Motor neuron (in vitro differentiated cells): Measurements from ENCODE around the gene LRP2BP. TPM values are rescaled to one million over a fixed set of nuclear protein-coding genes. Genes with fewer than 3 reads are reported as not detected.
A peak's percentile ranks its signal among the peaks of the same experiment; 100 is the strongest.

Experiments
- ATAC-seq, 8 experiments: fragments of 200-7000 bp; cut with Tn5 transposase; replicated peaks in 6 of 8; 2 replicates each; pipeline ENCODE4 v1.8.0; 2021; ENCODE audit warnings: mild to moderate bottlenecking in 8 of 8, moderate library complexity in 8 of 8
- H3K27ac ChIP-seq, 2 donors: fragments of 250-450 bp; sonication (Bioruptor Pico); 2 replicates each; pipeline ENCODE4 v1.9.0; 2021; ENCODE audit warnings: antibody characterized with exemption in 2 of 2, mild to moderate bottlenecking in 2 of 2, moderate library complexity in 1 of 2
- H3K4me1 ChIP-seq, 2 donors: fragments of 250-450 bp; sonication (Bioruptor Pico); replicated peaks in 1 of 2; 2 replicates each; pipeline ENCODE4 v1.6.1; 2021; ENCODE audit warnings: antibody characterized with exemption in 2 of 2, mild to moderate bottlenecking in 2 of 2, moderate library complexity in 1 of 2
- H3K4me3 ChIP-seq, 5 donors: fragments of 250-450 bp; sonication (Bioruptor Pico); 2 replicates each; pipeline ENCODE4 v1.9.0; 2021; ENCODE audit warnings: antibody characterized with exemption in 5 of 5, mild to moderate bottlenecking in 5 of 5, moderate library complexity in 4 of 5
- WGBS, 10 experiments: fragments of 450-650 bp; shearing (Covaris generic); methylation state at CpG; one replicate each; pipeline ENCODE4 v1.0.0; 2022; 5-methylcytosine and 5-hydroxymethylcytosine counted together
- in situ Hi-C, 9 experiments: fragments of 400-800 bp; cut with MboI; loops; one replicate each; pipeline ENCODE4 v1.15.0; 2021; ENCODE audit warnings: low sequenced_read_pairs in 9 of 9, low pct_unique_long_range_greater_than_20kb in 2 of 9; ENCODE audit not compliant: unreplicated experiment in 9 of 9
- total RNA-seq, 8 experiments: library from RNA; unstranded; fragments of 300-600 nt; gene quantifications; 2 replicates each; pipeline versions ENCODE4 v1.2.3 to v1.2.4, GENCODE V29; 2022

LRP2BP gene
- total RNA-seq, 8 experiments from 2014 or later, result 1.5 to 19.6 (median 7.4) TPM

GRCh38 chr4:185411849-185412248 lies 16.1 kb upstream of the LRP2BP start:
- no peak overlapping the region for H3K27ac ChIP-seq
- ATAC-seq, result peak in 3 of 8 experiments; percentile 60 to 95 (median 69)
- in situ Hi-C loops, result no loop called here
- H3K4me1 ChIP-seq, result no peaks in the 10 kb centered on the region
- no peak overlapping the region for H3K4me3 ChIP-seq
- WGBS, 10 experiments, result 4 to 100% (median 95%) methylated on average over 1 to 5 of the region's 5 CpGs

GRCh38 chr4:185408432-185408831 lies 12.7 kb upstream of the LRP2BP start:
- no peak overlapping the region for H3K4me3 ChIP-seq
- in situ Hi-C loops, result no loop called here
- 94 to 100% (median 100%) methylated on average over 1 to 2 of the region's 2 CpGs; no CpG with 5 or more reads in 1 of the 10 experiments for WGBS, 10 experiments

GRCh38 chr4:185405296-185405999 lies 9.7 kb upstream of the LRP2BP start:
- ATAC-seq, result no peak
- no peaks in the 10 kb centered on the region for H3K4me1 ChIP-seq
- in situ Hi-C loops, result no loop called here
- H3K27ac ChIP-seq, result no peak overlapping the region
- H3K4me3 ChIP-seq, result no peak overlapping the region
- WGBS, 10 experiments, result 83 to 99% (median 93%) methylated on average over 4 to 6 of the region's 6 CpGs

More at GRCh38 chr4:185408432-185408831, 12.7 kb upstream of the LRP2BP start:
- no peak for ATAC-seq
- Histone ChIP-seq H3K4me1 (no peaks in the 10 kb centered on the region), H3K27ac (no peak overlapping the region)

GRCh38 chr4:185404031-185404430 lies 8.3 kb upstream of the LRP2BP start:
- H3K4me3 ChIP-seq, result no peak overlapping the region
- peaks cover 0 to 6% of the 10 kb centered on the region in 2 donors for H3K4me1 ChIP-seq
- no peak overlapping the region for H3K27ac ChIP-seq
- in situ Hi-C loops, result no loop called here
- peak in 4 of 8 experiments; percentile 16 to 45 (median 32) for ATAC-seq
- WGBS, 10 experiments, result 80 to 100% (median 96%) methylated on average over 1 to 4 of the region's 4 CpGs; no CpG with 5 or more reads in 4 of the 10 experiments

GRCh38 chr4:185399466-185399865 lies 3.7 kb upstream of the LRP2BP start:
- H3K4me1 ChIP-seq, result peaks cover 9 to 18% of the 10 kb centered on the region in 2 donors
- no peak overlapping the region for H3K27ac ChIP-seq
- in situ Hi-C loops, result no loop called here
- no peak overlapping the region for H3K4me3 ChIP-seq
- 31 to 84% (median 67%) methylated on average over 4 to 8 of the region's 8 CpGs for WGBS, 10 experiments
- ATAC-seq, result no peak

- ATAC-seq, result no peak
- Histone ChIP-seq H3K27ac (no peak overlapping the region), H3K4me3 (no peak overlapping the region), H3K4me1 (peaks cover 12 to 21% of the 10 kb centered on the region in 2 donors)
- in situ Hi-C loops, result no loop called here
- WGBS, 10 experiments, result 0 to 100% (median 80%) methylated on average over 1 to 2 of the region's 2 CpGs; no CpG with 5 or more reads in 1 of the 10 experiments
Observed at GRCh38 chr4:185398618-185399017, 2.9 kb upstream of the LRP2BP start.

GRCh38 chr4:185396724-185397385 lies 1.1 kb upstream of the LRP2BP start, which contains the start of gene ANKRD37:
Gene ANKRD37 (plus strand): TSS chr4:185396841. CDS start chr4:185396924, 83 bp downstream.
- in situ Hi-C loops, result no loop called here
- H3K4me3 ChIP-seq, result peak within 1 kb of the TSS; percentile 46 to 62 (median 56)
- ATAC-seq, result peak; percentile 6 to 26 (median 18)
- H3K4me1 ChIP-seq, result peaks cover 12 to 21% of the 10 kb centered on the region in 2 donors
- peak within 1 kb of the TSS; percentile 97 to 98 for H3K27ac ChIP-seq
- WGBS, 10 experiments, result 0 to 50% (median 11%) methylated on average over 1 to 21 of the region's 38 CpGs; no CpG with 5 or more reads in 2 of the 10 experiments

- Histone ChIP-seq H3K4me1 (peaks cover 12 to 21% of the 10 kb centered on the region in 2 donors), H3K27ac (peak overlapping the region; percentile 97 to 98), H3K4me3 (peak overlapping the region; percentile 46 to 62 (median 56))
- in situ Hi-C loops, result no loop called here
- ATAC-seq, result peak; percentile 79 to 89 (median 87)
- 0 to 3% (median 0%) methylated on average over 1 to 20 of the region's 98 CpGs; no CpG with 5 or more reads in 4 of the 10 experiments for WGBS, 10 experiments
Observed at GRCh38 chr4:185395956-185396723, 416 bp upstream of the LRP2BP start.

- in situ Hi-C loops, result no loop called here
- H3K27ac ChIP-seq, result no peak overlapping the region
- peaks cover 12 to 20% of the 10 kb centered on the region in 2 donors for H3K4me1 ChIP-seq
- peak overlapping the region; percentile 46 to 62 (median 56) for H3K4me3 ChIP-seq
- 19 to 96% (median 80%) methylated on average over 1 to 12 of the region's 12 CpGs; no CpG with 5 or more reads in 1 of the 10 experiments for WGBS, 10 experiments
- ATAC-seq, result no peak
Observed at GRCh38 chr4:185394568-185395237, 1.0 kb downstream of the LRP2BP start.

- in situ Hi-C loops, result no loop called here
- ATAC-seq, result no peak
- H3K4me1 ChIP-seq, result peaks cover 5 to 7% of the 10 kb centered on the region in 2 donors
- H3K4me3 ChIP-seq, result no peak overlapping the region
- H3K27ac ChIP-seq, result no peak overlapping the region
- 33 to 100% (median 100%) methylated on average over 1 of the region's 1 CpG; no CpG with 5 or more reads in 3 of the 10 experiments for WGBS, 10 experiments
Observed at GRCh38 chr4:185392156-185392555, 3.6 kb downstream of the LRP2BP start.

- Histone ChIP-seq H3K27ac (no peak overlapping the region), H3K4me3 (no peak overlapping the region), H3K4me1 (peaks cover 5 to 7% of the 10 kb centered on the region in 2 donors)
- in situ Hi-C loops, result no loop called here
- ATAC-seq, result no peak
- 58 to 100% (median 95%) methylated on average over 1 to 6 of the region's 6 CpGs; no CpG with 5 or more reads in 1 of the 10 experiments for WGBS, 10 experiments
Observed at GRCh38 chr4:185390941-185391340, 4.8 kb downstream of the LRP2BP start.

- ATAC-seq, result no peak
- in situ Hi-C loops, result no loop called here
- WGBS, 10 experiments, result 83 to 100% (median 96%) methylated on average over 1 to 3 of the region's 12 CpGs; no CpG with 5 or more reads in 2 of the 10 experiments
- Histone ChIP-seq H3K4me3 (no peak overlapping the region), H3K4me1 (peaks cover 3 to 18% of the 10 kb centered on the region in 2 donors), H3K27ac (no peak overlapping the region)
Observed at GRCh38 chr4:185387957-185388356, 7.8 kb downstream of the LRP2BP start.
